RWPE2 (cell line): ENCODE results near the gene TDRD1.

ENCODE experiments used
- ATAC-seq: fragments of 200-7000 bp; cut with Tn5 transposase; 3 replicates; pipeline ENCODE4 v1.9.1; 2021; ENCODE audit warnings: low read depth
- DNase-seq: peaks from one replicate; pipeline ENCODE4 v3.0.0-alpha.2; 2020; ENCODE audit warnings: low spot score
- H3K27ac ChIP-seq: fragments of 450-650 bp; 2 replicates; pipeline ENCODE4 v1.5.1; 2017; ENCODE audit warnings: mild to moderate bottlenecking; ENCODE audit not compliant: poor library complexity, severe bottlenecking
- H3K27me3 ChIP-seq: fragments of 250-450 bp; sonication (Bioruptor Pico); 2 replicates; pipeline ENCODE4 v1.5.1; 2021; ENCODE audit warnings: mild to moderate bottlenecking, moderate library complexity; ENCODE audit not compliant: insufficient read depth, poor library complexity, severe bottlenecking
- H3K36me3 ChIP-seq: fragments of 250-450 bp; sonication (Bioruptor Pico); 2 replicates; pipeline ENCODE4 v1.5.1; 2020; ENCODE audit warnings: low read depth, mild to moderate bottlenecking, moderate library complexity
- H3K4me1 ChIP-seq: fragments of 250-450 bp; sonication (Bioruptor Pico); 2 replicates; pipeline ENCODE4 v1.5.1; 2021; ENCODE audit warnings: mild to moderate bottlenecking, moderate library complexity; ENCODE audit not compliant: insufficient read depth, poor library complexity, severe bottlenecking
- H3K4me3 ChIP-seq: fragments of 250-450 bp; sonication (Bioruptor Pico); 2 replicates; pipeline ENCODE4 v1.5.1; 2021; ENCODE audit warnings: mild to moderate bottlenecking, moderate library complexity; ENCODE audit not compliant: severe bottlenecking
- H3K9me3 ChIP-seq: fragments of 250-450 bp; sonication (Bioruptor Pico); 2 replicates; pipeline ENCODE4 v1.5.1; 2021; ENCODE audit warnings: mild to moderate bottlenecking, moderate library complexity; ENCODE audit not compliant: severe bottlenecking
- TF ChIP-seq, protein P1 (sequence below): fragments of 450-650 bp; IDR thresholded peaks from one replicate; pipeline ENCODE4 v1.5.1; 2017; ENCODE audit warnings: mild to moderate bottlenecking, moderate library complexity; ENCODE audit not compliant: poor library complexity, severe bottlenecking

Gene TDRD1

DNA sequence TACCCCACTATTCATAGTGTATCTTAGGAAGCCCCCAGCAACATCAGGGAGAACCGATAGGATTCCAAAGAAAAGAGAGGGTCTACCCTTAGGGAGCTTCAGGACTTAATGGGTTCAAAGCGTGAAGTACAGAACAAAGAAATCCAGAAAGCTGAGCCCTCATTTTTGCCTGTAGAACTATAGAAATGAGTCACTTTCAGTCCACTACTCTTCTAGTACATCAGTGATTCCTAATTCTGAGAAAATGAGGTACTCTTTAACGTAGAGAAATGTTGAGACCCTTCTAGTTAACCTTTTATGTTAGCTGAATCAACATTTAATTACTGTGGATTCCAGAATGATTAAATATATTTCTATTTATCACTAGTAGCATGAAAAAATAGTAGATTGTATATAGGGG is 1.8 kb downstream of the TDRD1 start:
- TF ChIP-seq, protein P1, sequence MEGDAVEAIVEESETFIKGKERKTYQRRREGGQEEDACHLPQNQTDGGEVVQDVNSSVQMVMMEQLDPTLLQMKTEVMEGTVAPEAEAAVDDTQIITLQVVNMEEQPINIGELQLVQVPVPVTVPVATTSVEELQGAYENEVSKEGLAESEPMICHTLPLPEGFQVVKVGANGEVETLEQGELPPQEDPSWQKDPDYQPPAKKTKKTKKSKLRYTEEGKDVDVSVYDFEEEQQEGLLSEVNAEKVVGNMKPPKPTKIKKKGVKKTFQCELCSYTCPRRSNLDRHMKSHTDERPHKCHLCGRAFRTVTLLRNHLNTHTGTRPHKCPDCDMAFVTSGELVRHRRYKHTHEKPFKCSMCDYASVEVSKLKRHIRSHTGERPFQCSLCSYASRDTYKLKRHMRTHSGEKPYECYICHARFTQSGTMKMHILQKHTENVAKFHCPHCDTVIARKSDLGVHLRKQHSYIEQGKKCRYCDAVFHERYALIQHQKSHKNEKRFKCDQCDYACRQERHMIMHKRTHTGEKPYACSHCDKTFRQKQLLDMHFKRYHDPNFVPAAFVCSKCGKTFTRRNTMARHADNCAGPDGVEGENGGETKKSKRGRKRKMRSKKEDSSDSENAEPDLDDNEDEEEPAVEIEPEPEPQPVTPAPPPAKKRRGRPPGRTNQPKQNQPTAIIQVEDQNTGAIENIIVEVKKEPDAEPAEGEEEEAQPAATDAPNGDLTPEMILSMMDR: no peak
- Histone ChIP-seq H3K27me3 (no peaks in the 10 kb centered on the region), H3K27ac (no peak overlapping the region), H3K9me3 (no peaks in the 10 kb centered on the region), H3K4me3 (no peak overlapping the region), H3K36me3 (no peaks in the 10 kb centered on the region), H3K4me1 (no peaks in the 10 kb centered on the region)
- ATAC-seq: no peak
- no peak for DNase-seq

DNA sequence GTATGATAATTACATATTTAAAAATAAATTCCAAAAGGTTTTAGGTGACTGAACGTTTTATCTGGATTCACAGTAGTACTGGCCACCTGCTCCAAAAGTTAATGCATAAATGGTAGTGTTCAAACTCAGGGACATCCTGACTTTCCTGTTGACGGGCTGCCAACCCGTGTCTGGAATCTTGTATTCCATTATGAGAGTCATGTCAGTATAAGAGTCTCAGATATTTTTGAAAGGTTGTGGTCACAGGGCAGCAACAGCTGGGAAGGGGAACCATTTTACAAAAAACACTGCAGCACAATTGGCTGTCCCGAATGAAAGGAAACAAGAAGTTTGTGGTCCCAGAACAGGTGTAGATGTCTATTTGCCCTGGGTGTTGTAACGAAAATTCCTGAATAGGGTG is 2.8 kb downstream of the TDRD1 start:
- no peaks in the 10 kb centered on the region for H3K4me1 ChIP-seq
- ATAC-seq (no peak), DNase-seq (no peak)
- no peaks in the 10 kb centered on the region for H3K9me3 ChIP-seq
- TF ChIP-seq, protein P1: no peak
- no peak overlapping the region for H3K4me3 ChIP-seq
- H3K36me3 ChIP-seq: no peaks in the 10 kb centered on the region
- H3K27me3 ChIP-seq: no peaks in the 10 kb centered on the region
- H3K27ac ChIP-seq: no peak overlapping the region

DNA sequence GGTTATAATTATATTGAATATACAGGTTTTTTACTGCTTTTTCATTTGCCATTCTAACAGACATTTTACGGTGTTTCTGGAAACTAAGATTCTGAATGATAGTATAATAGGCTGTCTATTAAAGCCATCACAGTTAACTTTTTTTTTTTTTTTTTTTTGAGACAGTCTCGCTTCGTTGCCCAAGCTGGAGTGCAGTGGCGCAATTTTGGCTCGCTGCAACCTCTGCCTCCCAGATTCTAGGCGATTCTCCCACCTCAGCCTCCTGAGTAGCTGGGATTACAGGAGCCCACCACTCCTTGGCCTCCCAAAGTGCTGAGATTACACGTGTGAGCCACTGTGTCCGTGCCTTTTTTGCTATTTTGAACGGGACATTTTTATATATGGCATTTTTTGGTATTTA is 4.4 kb downstream of the TDRD1 start:
- ATAC-seq (no peak), DNase-seq (no peak)
- TF ChIP-seq, protein P1: no peak
- no peak overlapping the region for H3K27ac ChIP-seq
- H3K9me3 ChIP-seq: no peaks in the 10 kb centered on the region
- no peak overlapping the region for H3K4me3 ChIP-seq
- H3K36me3 ChIP-seq: no peaks in the 10 kb centered on the region
- no peaks in the 10 kb centered on the region for H3K27me3 ChIP-seq
- no peaks in the 10 kb centered on the region for H3K4me1 ChIP-seq

DNA sequence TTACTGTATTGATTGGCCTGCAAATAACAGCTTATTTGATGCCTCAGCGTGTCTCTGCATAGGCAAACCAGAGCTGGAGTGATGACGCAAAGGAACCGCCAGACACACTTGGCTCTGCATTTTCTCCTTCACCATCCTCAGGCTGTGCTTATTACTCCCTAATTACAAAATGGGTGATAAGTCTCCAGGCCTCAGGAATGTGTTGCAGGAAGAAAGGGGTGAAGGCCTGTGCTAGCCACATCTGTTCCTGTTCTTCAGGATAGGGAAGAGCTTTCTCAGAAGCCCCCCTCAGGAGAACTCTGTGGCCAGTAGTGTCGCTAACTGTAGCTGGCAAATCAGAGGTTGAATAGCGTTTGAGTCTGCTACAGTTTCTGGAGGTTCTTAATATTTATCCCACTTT is 5.1 kb downstream of the TDRD1 start:
- ATAC-seq (no peak), DNase-seq (no peak)
- TF ChIP-seq, protein P1: no peak

DNA sequence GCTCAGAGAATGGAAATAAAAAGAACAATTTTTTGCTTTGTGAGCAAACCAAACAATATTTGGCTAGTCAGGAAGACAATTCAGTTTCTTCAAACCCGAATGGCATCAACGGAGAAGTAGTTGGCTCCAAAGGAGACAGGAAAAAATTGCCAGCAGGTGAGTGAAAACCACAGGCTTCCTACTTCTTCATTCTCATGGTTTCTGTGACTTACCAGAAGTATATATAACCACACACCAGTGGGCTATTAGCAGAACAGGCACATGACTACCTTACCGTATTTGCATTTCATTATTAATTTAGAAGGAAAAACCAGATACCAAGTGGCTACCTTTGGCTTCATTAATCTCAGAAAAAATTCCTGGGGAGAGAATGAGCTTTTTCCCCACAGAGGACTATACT is 8.8 kb downstream of the TDRD1 start:
- Histone ChIP-seq H3K36me3 (no peaks in the 10 kb centered on the region), H3K4me3 (no peak overlapping the region), H3K9me3 (no peaks in the 10 kb centered on the region), H3K4me1 (no peaks in the 10 kb centered on the region), H3K27ac (no peak overlapping the region), H3K27me3 (no peaks in the 10 kb centered on the region)
- TF ChIP-seq, protein P1: no peak
- ATAC-seq (no peak), DNase-seq (no peak)

More for the DNA sequence above, 5.1 kb downstream of the TDRD1 start:
- no peaks in the 10 kb centered on the region for H3K36me3 ChIP-seq
- H3K27me3 ChIP-seq: no peaks in the 10 kb centered on the region
- no peaks in the 10 kb centered on the region for H3K9me3 ChIP-seq
- no peak overlapping the region for H3K27ac ChIP-seq
- no peak overlapping the region for H3K4me3 ChIP-seq
- H3K4me1 ChIP-seq: no peaks in the 10 kb centered on the region
